LoVo (cell line): Measurements from ENCODE around the gene PNMT.
A peak's percentile ranks its signal among the peaks of the same experiment; 100 is the strongest.
"Not testable (repeated sequence)": the region's sequence is repeated elsewhere in the genome, so short reads cannot be mapped to it uniquely, and the experiment has no call there.

Experiments used
- DNase-seq: peaks from one replicate; pipeline ENCODE4 v3.0.0-alpha.2; 2016; ENCODE audit warnings: low spot score

PNMT gene

DNA sequence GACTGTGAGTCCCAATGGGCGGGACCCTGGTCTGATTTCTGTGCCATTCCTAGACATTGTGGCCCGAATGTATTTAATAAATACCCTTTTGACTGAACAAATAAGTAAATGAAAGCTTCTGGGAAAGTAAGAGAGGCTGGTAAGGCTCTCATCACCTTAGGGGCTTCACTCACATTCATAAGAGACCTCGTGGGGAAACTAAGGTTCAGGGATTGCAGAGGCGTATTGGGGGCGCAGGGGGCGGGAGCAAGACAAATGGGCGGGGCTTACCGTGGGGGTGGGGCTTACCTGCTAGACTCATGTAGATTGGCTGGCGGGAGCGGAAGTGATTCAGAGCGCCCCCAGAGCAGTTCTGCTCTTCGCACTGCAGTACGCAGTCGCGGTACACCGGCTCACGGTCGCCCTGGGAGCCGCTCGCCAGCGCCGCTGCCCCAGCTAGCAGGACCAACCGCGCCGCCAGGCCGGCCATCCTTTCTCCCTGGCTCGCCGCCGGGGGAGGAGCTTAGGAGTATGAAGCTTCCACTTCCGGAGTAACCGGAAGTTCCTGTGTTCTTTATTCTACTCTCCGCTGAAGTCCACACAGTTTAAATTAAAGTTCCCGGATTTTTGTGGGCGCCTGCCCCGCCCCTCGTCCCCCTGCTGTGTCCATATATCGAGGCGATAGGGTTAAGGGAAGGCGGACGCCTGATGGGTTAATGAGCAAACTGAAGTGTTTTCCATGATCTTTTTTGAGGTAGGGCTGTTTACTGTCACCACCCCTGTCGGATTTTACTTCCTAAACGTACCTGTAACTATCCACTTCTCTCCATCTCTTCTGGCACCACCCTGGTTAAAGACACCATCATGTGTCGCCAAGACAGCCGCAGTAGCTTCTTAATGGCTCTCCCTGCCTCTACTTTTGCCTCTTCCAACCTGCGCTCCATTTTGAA is 19.6 kb downstream of the PNMT start, which contains the start of gene PGAP3:
Gene PGAP3, minus strand, starts transcription at position 512 of the 929 bp plus-strand sequence. Its CDS starts 43 bp downstream, at position 469.
- DNase-seq, result peak; percentile 92

DNA sequence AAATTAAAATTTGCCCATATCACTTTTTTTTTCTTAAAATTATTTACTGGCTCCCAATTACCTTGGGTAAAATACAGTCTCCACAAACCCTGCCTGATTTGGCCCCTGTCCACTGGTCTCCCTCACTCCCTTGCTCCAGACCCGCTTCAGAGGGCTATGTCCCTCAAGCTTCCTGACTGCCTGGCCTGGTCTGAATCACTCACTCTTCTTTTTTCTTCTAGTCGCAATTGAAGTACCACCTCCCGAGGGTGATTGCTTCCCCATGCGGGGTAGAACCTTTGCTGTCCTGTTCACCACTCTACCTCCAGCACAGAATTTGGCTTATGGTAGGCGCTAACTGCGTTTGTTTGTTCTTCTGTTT is 20.2 kb downstream of the PNMT start:
- no peak for DNase-seq

DNA sequence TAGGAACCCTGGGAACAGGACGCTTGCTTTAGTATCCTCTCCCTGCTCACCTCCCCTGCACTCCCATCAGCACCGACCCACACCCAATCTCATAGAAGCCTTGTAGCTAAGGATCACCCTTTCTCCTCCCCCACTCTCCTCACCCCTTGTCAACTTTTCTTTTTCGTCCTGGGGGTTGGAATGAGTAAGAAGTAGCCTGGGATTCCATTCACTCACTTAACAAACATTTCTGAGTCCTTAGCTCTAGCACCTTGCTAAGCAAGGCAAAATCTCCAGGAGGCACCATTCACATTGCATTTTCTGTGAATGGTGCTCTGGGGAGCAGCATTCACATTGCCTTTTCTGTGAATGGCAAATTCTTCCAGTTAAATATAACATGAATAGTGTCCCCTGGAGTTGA is 20.7 kb downstream of the PNMT start:
- no peak for DNase-seq

DNA sequence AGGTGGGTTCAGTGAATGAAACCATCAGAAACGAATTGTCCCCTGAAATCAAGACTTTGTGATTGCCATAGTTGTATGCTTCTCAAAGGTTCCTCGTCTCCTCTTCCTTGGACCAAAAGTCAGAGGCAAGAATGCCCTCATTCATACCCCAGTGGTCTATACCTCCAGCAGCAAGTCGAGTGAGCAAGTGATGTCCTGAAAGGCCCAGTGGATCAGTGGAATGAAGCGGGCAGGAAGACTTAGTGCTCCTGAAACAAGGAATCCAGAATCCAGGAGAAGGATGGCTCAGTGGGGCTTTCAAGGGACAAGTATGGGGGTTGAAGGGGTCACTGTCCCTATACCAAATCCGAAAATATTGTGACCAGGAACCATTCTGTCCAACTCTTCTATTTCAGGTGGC is 26.3 kb downstream of the PNMT start:
- DNase-seq, result no peak

DNA sequence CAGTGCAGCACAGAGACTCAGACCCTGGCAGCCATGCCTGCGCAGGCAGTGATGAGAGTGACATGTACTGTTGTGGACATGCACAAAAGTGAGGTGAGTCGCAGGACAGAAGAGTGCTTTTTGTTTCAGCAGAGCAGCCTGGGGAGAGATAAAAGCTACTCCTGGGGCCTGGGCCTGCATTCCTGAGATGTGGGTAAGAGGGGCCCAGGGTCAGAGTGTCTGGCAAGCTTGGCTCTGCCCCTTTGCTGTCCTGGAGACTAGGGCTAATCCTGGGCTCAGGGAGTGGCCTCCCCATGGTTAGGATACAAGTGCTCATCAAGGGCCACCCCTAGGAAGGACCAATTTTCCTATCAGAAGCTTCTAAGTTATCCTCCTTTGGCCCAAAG is 26.8 kb downstream of the PNMT start:
- DNase-seq, result no peak

GRCh38 chr17:39696731-39697130 is 28.5 kb downstream of the PNMT start:
- no peak for DNase-seq

DNA sequence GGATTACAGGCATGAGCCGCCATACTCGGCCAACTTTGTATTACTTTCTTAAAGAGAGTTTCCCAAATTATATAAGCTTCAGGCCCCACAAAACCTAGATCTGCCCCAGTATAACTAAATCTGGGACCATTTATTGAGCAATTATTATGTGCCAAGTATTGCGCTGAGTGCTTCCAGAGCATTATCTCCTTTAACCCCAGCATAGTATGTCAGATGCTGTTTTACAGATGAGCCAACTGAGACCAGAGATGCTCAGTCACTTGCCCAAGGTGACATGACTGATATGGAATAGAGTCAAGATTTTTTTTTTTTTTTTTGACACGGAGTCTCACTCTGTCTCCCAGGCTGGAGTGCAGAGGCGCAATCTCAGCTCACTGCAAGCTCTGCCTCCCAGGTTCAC is 29.7 kb downstream of the PNMT start:
- DNase-seq, result no peak

GRCh38 chr17:39699157-39699817 is 31.0 kb downstream of the PNMT start:
- not testable (repeated sequence) for DNase-seq

GRCh38 chr17:39699818-39700147 is 31.5 kb downstream of the PNMT start, which contains the start of gene ERBB2:
Gene ERBB2 (plus strand): TSS chr17:39700064. CDS start chr17:39700239, 175 bp downstream.
- DNase-seq, result peak; percentile 86

GRCh38 chr17:39700148-39700987 is 32.1 kb downstream of the PNMT start:
- DNase-seq, result no peak

GRCh38 chr17:39701012-39701783 is 32.9 kb downstream of the PNMT start:
- DNase-seq, result peak; percentile 41

DNA sequence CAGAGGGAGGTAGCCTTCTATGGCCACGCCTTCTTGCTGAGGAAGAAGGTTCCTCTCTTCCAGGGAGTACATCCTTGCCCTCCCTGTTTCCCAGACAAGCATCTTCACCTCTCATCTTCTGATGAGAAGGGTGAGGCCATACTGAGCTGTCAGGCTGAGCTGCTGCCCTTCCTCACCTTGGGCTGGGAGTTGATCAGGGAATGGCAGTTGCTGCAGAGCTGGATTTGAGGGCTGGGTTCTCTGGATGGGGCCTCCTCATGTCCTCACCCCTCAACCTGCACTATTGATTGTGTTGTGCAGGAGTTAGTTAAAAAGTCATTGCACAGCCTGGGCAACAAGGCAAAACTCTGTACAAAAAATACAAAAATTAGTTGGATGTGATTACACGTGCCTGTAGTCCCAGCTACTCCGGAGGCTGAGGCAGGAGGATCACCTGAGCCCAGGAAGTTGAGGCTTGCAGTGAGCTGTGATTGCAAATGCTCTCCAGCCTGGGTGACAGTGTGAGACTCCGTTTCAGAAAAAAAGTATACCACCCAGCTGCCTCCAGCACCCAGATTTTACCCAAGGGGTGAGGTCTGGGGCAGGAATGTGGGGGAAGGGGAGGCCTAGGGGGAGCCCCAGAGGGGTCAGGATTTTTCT is 33.6 kb downstream of the PNMT start:
- DNase-seq, result no peak

- no peak for DNase-seq
These were observed 34.9 kb downstream of the PNMT start for GRCh38 chr17:39702901-39703893.

DNA sequence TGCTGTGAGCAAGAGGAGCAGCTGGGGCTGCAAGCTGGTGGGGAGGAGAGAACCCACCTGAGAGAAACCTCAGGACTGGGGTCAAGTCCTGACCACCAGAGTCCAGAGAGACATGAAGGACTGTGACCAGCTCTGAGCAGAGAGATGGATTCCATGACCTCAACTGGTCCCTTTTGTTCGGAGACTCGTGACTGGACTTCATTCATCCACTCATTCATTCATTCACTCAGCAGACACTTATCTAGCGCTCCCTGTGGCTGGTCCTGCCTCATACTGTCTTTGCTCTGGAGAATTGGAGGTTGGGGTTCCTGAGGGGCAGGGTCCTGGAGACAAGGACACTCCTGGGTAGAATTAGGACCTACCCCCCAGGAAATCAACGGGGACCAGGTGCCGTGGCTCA is 35.7 kb downstream of the PNMT start:
- no peak for DNase-seq

- no peak for DNase-seq
These were observed 36.7 kb downstream of the PNMT start for GRCh38 chr17:39704821-39705551.

- peak; percentile 70 for DNase-seq
These were observed 37.6 kb downstream of the PNMT start for GRCh38 chr17:39705786-39706348.

GRCh38 chr17:39706383-39706782 is 38.1 kb downstream of the PNMT start:
- no peak for DNase-seq

DNA sequence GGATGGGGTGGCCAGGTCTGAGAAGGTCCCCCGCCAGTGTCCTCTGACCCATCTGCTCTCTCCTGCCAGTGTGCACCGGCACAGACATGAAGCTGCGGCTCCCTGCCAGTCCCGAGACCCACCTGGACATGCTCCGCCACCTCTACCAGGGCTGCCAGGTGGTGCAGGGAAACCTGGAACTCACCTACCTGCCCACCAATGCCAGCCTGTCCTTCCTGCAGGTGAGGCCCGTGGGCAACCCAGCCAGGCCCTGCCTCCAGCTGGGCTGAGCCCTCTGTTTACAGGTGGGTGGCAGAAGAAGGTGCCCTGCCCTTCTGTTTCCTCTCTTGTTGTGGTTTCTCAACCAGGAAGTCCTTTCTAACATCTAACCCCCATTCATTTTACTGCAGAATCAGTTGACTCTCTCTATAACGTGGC is 38.7 kb downstream of the PNMT start:
- no peak for DNase-seq
